ENCODE data around the gene SIGLEC15.

The SIGLEC15 gene

DNA sequence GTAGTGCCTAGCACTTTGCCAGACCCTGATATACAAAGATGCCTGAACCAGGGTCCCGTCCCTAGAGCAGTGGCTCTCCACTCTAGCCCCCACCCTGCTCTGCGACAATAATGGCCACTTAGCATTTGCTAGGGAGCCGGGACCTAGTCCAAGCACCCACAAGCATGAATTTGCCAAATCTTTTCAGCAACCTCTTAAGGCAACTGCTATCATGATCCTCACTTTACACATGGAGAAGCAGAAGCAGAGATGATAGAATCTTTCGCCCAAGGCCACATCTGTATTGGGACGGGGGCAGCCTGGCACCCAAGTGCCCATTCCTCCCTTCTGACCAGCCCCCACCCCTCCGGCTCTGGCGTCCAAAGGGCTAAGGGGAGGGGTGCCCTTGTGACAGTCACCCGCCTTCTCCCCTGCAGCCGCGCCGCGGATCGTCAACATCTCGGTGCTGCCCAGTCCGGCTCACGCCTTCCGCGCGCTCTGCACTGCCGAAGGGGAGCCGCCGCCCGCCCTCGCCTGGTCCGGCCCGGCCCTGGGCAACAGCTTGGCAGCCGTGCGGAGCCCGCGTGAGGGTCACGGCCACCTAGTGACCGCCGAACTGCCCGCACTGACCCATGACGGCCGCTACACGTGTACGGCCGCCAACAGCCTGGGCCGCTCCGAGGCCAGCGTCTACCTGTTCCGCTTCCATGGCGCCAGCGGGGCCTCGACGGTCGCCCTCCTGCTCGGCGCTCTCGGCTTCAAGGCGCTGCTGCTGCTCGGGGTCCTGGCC is 13.0 kb downstream of the SIGLEC15 start:
- no peak overlapping the region for H3K4me3 ChIP-seq (ENCODE audit: low read depth, low read length)
- no peak for TF ChIP-seq CTCF (IDR thresholded peaks at IDR 0.05; ENCODE audit: borderline replicate concordance, insufficient read depth, low read depth, low read length)

- TF ChIP-seq CTCF (IDR thresholded peaks at IDR 0.05; ENCODE audit: borderline replicate concordance, insufficient read depth, low read depth, low read length): peak; percentile 24; the same call in 1 of the 2 replicates
- H3K4me3 ChIP-seq (ENCODE audit: low read depth, low read length): no peak overlapping the region
These were observed 14.2 kb downstream of the SIGLEC15 start for GRCh38 chr18:45839414-45840395.

GRCh38 chr18:45841060-45841764 is 15.7 kb downstream of the SIGLEC15 start:
- no peak for TF ChIP-seq CTCF (IDR thresholded peaks at IDR 0.05; ENCODE audit: borderline replicate concordance, insufficient read depth, low read depth, low read length)
- no peak overlapping the region for H3K4me3 ChIP-seq (ENCODE audit: low read depth, low read length)

- no peak for TF ChIP-seq CTCF (IDR thresholded peaks at IDR 0.05; ENCODE audit: borderline replicate concordance, insufficient read depth, low read depth, low read length)
- H3K4me3 ChIP-seq (ENCODE audit: low read depth, low read length): no peak overlapping the region
These were observed 16.4 kb downstream of the SIGLEC15 start for GRCh38 chr18:45841765-45842442.

GRCh38 chr18:45843019-45843418 is 17.5 kb downstream of the SIGLEC15 start:
- TF ChIP-seq CTCF (IDR thresholded peaks at IDR 0.05; ENCODE audit: borderline replicate concordance, insufficient read depth, low read depth, low read length): no peak

DNA sequence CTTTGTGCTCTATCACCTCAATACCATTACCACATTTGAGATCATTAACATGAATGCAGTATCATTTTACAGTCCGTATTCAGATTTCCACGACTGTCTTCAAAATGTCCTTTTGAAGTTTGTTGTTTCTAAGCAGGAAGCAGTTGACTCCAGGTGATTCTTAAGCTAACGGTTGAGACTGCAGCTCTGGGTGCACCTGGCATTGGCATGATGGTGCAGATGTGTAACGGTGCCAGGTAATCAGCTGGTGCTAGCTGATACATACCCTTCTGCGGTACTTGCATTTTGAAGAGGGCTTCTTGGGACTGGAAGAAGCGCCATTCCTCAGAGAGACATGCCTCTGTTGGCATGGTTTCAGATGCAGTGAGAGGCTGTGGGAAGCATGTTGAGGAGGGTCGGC is 19.5 kb downstream of the SIGLEC15 start:
- H3K4me3 ChIP-seq (ENCODE audit: low read depth, low read length): no peak overlapping the region
- TF ChIP-seq CTCF (IDR thresholded peaks at IDR 0.05; ENCODE audit: borderline replicate concordance, insufficient read depth, low read depth, low read length): no peak

More at GRCh38 chr18:45843019-45843418, 17.5 kb downstream of the SIGLEC15 start:
- H3K4me3 ChIP-seq (ENCODE audit: low read depth, low read length): no peak overlapping the region
